WTC11 (cell line): Measurements from ENCODE around the gene DCLK2. TPM values are rescaled to one million over a fixed set of nuclear protein-coding genes. Genes with fewer than 3 reads are reported as not detected.

Source experiments
- ATAC-seq: fragments of 200-7000 bp; cut with Tn5 transposase; 2 replicates; pipeline ENCODE4 v1.10.0; 2021; ENCODE audit warnings: mild to moderate bottlenecking, moderate library complexity
- CTCF ChIA-PET: fragments of 300-600 bp; sonication (Branson Sonifier 250); formaldehyde crosslinking; loops from one replicate; lab custom pipeline; 2021; ENCODE audit warnings: antibody characterized with exemption; lab: Charles Lee
- POLR2A ChIA-PET: fragments of 350-600 bp; sonication (Branson Sonifier 250); formaldehyde crosslinking; loops from one replicate; lab custom pipeline; 2021; ENCODE audit warnings: antibody characterized with exemption; lab: Charles Lee
- DNase-seq: peaks from one replicate; pipeline ENCODE4 v3.0.0; 2021; ENCODE audit warnings: low spot score
- H3K27ac Mint-ChIP-seq: 2 replicates; pipeline ENCODE4 v1.8.0; 2021; ENCODE audit warnings: mixed read lengths
- H3K27me3 Mint-ChIP-seq: 2 replicates; pipeline ENCODE4 v1.8.0; 2021; ENCODE audit warnings: low read depth, mild to moderate bottlenecking, moderate library complexity, mixed read lengths
- H3K36me3 Mint-ChIP-seq: 2 replicates; pipeline ENCODE4 v1.8.0; 2021; ENCODE audit warnings: mixed read lengths
- H3K4me1 Mint-ChIP-seq: 2 replicates; pipeline ENCODE4 v1.8.0; 2022; ENCODE audit warnings: mixed read lengths
- H3K4me3 Mint-ChIP-seq: 2 replicates; pipeline ENCODE4 v1.8.0; 2021; ENCODE audit warnings: mild to moderate bottlenecking, moderate library complexity, mixed read lengths
- H3K9me3 Mint-ChIP-seq: 2 replicates; pipeline ENCODE4 v1.8.0; 2021; ENCODE audit warnings: mixed read lengths
- AFF4 ChIP-seq: sonication (generic); formaldehyde crosslinking; IDR thresholded peaks from 2 replicates; pipeline ENCODE4 v1.8.1; 2023; ENCODE audit warnings: mild to moderate bottlenecking, missing genetic modification reagents, borderline replicate concordance
- CDX4 ChIP-seq: fragments of 250-450 bp; sonication (Bioruptor Pico); IDR thresholded peaks from 2 replicates; pipeline ENCODE4 v1.9.0; 2021; ENCODE audit warnings: moderate library complexity, mild to moderate bottlenecking, inconsistent platforms, borderline replicate concordance
- CTCF ChIP-seq: fragments of 200-600 bp; IDR thresholded peaks from 2 replicates; pipeline ENCODE4 v1.8.0; 2022; ENCODE audit warnings: antibody characterized with exemption
- ELF4 ChIP-seq: sonication (generic); formaldehyde crosslinking; IDR thresholded peaks from 2 replicates; pipeline ENCODE4 v1.8.1; 2022; ENCODE audit warnings: low read depth, mild to moderate bottlenecking, moderate library complexity, missing genetic modification reagents
- ERG ChIP-seq: fragments of 250-450 bp; sonication (Bioruptor Pico); IDR thresholded peaks from 2 replicates; pipeline ENCODE4 v1.8.0; 2021; ENCODE audit warnings: mild to moderate bottlenecking
- FOXK1 ChIP-seq: sonication (generic); formaldehyde crosslinking; IDR thresholded peaks from 2 replicates; pipeline ENCODE4 v1.8.0; 2022; ENCODE audit warnings: mild to moderate bottlenecking, moderate library complexity, missing genetic modification reagents
- FOXP4 ChIP-seq: sonication (generic); formaldehyde crosslinking; IDR thresholded peaks from 2 replicates; pipeline ENCODE4 v1.8.0; 2022; ENCODE audit warnings: mild to moderate bottlenecking, missing genetic modification reagents
- GABPB1 ChIP-seq: sonication (generic); formaldehyde crosslinking; IDR thresholded peaks from 2 replicates; pipeline ENCODE4 v1.8.1; 2023; ENCODE audit warnings: mild to moderate bottlenecking, missing genetic modification reagents
- IRF1 ChIP-seq: sonication (generic); formaldehyde crosslinking; IDR thresholded peaks from 2 replicates; pipeline ENCODE4 v1.8.0; 2023; ENCODE audit warnings: missing genetic modification reagents
- JUN ChIP-seq: sonication (generic); formaldehyde crosslinking; IDR thresholded peaks from 2 replicates; pipeline ENCODE4 v1.8.0; 2023; ENCODE audit warnings: mild to moderate bottlenecking, missing genetic modification reagents
- KAT7 ChIP-seq: sonication (generic); formaldehyde crosslinking; IDR thresholded peaks from 2 replicates; pipeline ENCODE4 v1.8.1; 2023; ENCODE audit warnings: missing genetic modification reagents, mild to moderate bottlenecking, borderline replicate concordance
- MYBL2 ChIP-seq: sonication (generic); formaldehyde crosslinking; IDR thresholded peaks from 2 replicates; pipeline ENCODE4 v1.8.1; 2023; ENCODE audit warnings: mild to moderate bottlenecking, moderate library complexity, missing genetic modification reagents
- NR2C2 ChIP-seq: sonication (generic); formaldehyde crosslinking; IDR thresholded peaks from 2 replicates; pipeline ENCODE4 v1.8.0; 2022; ENCODE audit warnings: mild to moderate bottlenecking, missing genetic modification reagents
- ZNF138 ChIP-seq: sonication (generic); formaldehyde crosslinking; conservative IDR thresholded peaks from 2 replicates; pipeline ENCODE4 v1.8.1; 2022; ENCODE audit warnings: mild to moderate bottlenecking, moderate library complexity, missing genetic modification reagents
- ZNF423 ChIP-seq: fragments of 250-450 bp; sonication (Bioruptor Pico); IDR thresholded peaks from 2 replicates; pipeline ENCODE4 v2.1.2; 2022; ENCODE audit warnings: mild to moderate bottlenecking, moderate library complexity
- ZNF512 ChIP-seq: sonication (generic); formaldehyde crosslinking; IDR thresholded peaks from 2 replicates; pipeline ENCODE4 v1.8.1; 2022; ENCODE audit warnings: missing genetic modification reagents, borderline replicate concordance
- ZNF532 ChIP-seq: fragments of 250-450 bp; sonication (Bioruptor Pico); IDR thresholded peaks from 2 replicates; pipeline ENCODE4 v1.9.0; 2021; ENCODE audit warnings: mild to moderate bottlenecking, borderline replicate concordance
- total RNA-seq: library from RNA; stranded (reverse); gene quantifications from 3 replicates; pipeline ENCODE4 v1.2.3, GENCODE V29; 2021

The DCLK2 gene
- total RNA-seq, 1 experiment from 2014 or later: 0.17 TPM

- TF ChIP-seq ZNF512 (CRISPR knock-in tag) (no peak), CTCF (no peak), ZNF138 (CRISPR knock-in tag) (no peak), FOXK1 (CRISPR knock-in tag) (no peak), ERG (no peak), IRF1 (CRISPR knock-in tag) (no peak), GABPB1 (CRISPR knock-in tag) (no peak)
- TF ChIP-seq, all 79 proteins: peak for 0
These were observed 57.8 kb downstream of the DCLK2 start (continued) for GRCh38 chr4:150136036-150136435.

- TF ChIP-seq JUN (no peak), ZNF532 (no peak)
- DNase-seq (no peak), ATAC-seq (no peak)
- Mint-ChIP-seq H3K9me3 (no peaks in the 10 kb centered on the region), H3K4me1 (peaks cover 3% of the 10 kb centered on the region), H3K27ac (no peak overlapping the region), H3K27me3 (no peaks in the 10 kb centered on the region), H3K36me3 (no peaks in the 10 kb centered on the region), H3K4me3 (no peak overlapping the region)
- POLR2A ChIA-PET: no interaction called here
- CTCF ChIA-PET: no interaction called here
These were observed 58.2 kb downstream of the DCLK2 start for GRCh38 chr4:150136481-150136880.

- Mint-ChIP-seq H3K36me3 (peaks cover 7% of the 10 kb centered on the region), H3K27ac (no peak overlapping the region), H3K27me3 (no peaks in the 10 kb centered on the region), H3K4me3 (no peak overlapping the region), H3K9me3 (peaks cover 16% of the 10 kb centered on the region), H3K4me1 (peaks cover 3% of the 10 kb centered on the region)
- CTCF ChIA-PET: no interaction called here
- no peak for DNase-seq
- POLR2A ChIA-PET: no interaction called here
- no peak for ATAC-seq
- TF ChIP-seq KAT7 (CRISPR knock-in tag): no peak
- no peak for TF ChIP-seq ELF4 (CRISPR knock-in tag)
- no peak for TF ChIP-seq ZNF423 (CRISPR knock-in tag)
- no peak for TF ChIP-seq NR2C2 (CRISPR knock-in tag)
- TF ChIP-seq AFF4 (CRISPR knock-in tag): no peak
- no peak for TF ChIP-seq FOXP4 (CRISPR knock-in tag)
- no peak for TF ChIP-seq CDX4 (CRISPR knock-in tag)
- no peak for TF ChIP-seq MYBL2 (CRISPR knock-in tag)
These were observed 61.1 kb downstream of the DCLK2 start for GRCh38 chr4:150139297-150139865.
